Measurements from ENCODE around the gene CLASP1. TPM values are rescaled to one million over a fixed set of nuclear protein-coding genes. Genes with fewer than 3 reads are reported as not detected.

The CLASP1 gene
- total RNA-seq, 2 donors from 2014 or later, result 87.0 to 88.3 TPM

DNA sequence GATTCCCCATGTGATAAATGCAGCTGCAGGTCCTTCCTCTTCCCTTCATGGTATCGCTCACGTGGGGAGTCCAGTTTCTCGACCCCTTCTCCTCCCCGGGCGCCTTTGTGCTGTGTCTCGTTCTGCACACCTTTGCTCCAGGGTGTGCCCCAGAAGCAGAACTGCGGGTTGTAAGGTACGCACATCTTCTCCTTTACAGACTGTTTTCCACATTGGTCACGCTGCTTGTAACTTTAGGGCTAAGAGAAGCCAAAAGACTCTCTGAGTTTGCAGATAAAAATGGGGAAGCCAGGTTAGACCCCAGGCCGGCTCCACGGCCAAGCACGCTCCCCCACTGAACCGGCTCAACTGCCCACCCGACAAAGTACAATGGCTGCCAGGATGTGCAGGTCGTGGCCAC, 318.3 kb downstream of the CLASP1 start:
- Histone ChIP-seq H3K27me3 (ENCODE audit: control insufficient read depth, insufficient read depth, low read length, poor library complexity, severe bottlenecking) (no peaks in the 10 kb centered on the region), H3K27ac (ENCODE audit: low read depth, low read length) (no peak overlapping the region), H3K9me3 (ENCODE audit: control insufficient read depth, low read length) (no peaks in the 10 kb centered on the region), H3K9ac (ENCODE audit: extremely low read depth, low read length, poor library complexity, severe bottlenecking) (no peak overlapping the region), H3K4me1 (ENCODE audit: control insufficient read depth, insufficient read depth, low read length) (no peaks in the 10 kb centered on the region), H3K4me3 (ENCODE audit: low read length) (no peak overlapping the region), H3K36me3 (ENCODE audit: control insufficient read depth, insufficient read depth, low read length) (no peaks in the 10 kb centered on the region)
- peaks cover 2% of the 10 kb centered on the region for H3K27me3 Mint-ChIP-seq (ENCODE audit: insufficient read depth)
- H3K9me3 Mint-ChIP-seq, result no peaks in the 10 kb centered on the region
- DNase-seq, result peak; percentile 22
- H3K36me3 Mint-ChIP-seq (ENCODE audit: low read depth), result no peaks in the 10 kb centered on the region
- WGBS, 2 experiments (ENCODE audit: insufficient coverage in 1 of 2, insufficient read length in 1 of 2), result 92 to 100% methylated on average over 5 to 15 of the region's 15 CpGs
- H3K27ac Mint-ChIP-seq, result no peak overlapping the region
- peaks cover 11% of the 10 kb centered on the region for H3K4me1 Mint-ChIP-seq
- H3K4me3 Mint-ChIP-seq, result no peak overlapping the region
- TF ChIP-seq, protein P1, sequence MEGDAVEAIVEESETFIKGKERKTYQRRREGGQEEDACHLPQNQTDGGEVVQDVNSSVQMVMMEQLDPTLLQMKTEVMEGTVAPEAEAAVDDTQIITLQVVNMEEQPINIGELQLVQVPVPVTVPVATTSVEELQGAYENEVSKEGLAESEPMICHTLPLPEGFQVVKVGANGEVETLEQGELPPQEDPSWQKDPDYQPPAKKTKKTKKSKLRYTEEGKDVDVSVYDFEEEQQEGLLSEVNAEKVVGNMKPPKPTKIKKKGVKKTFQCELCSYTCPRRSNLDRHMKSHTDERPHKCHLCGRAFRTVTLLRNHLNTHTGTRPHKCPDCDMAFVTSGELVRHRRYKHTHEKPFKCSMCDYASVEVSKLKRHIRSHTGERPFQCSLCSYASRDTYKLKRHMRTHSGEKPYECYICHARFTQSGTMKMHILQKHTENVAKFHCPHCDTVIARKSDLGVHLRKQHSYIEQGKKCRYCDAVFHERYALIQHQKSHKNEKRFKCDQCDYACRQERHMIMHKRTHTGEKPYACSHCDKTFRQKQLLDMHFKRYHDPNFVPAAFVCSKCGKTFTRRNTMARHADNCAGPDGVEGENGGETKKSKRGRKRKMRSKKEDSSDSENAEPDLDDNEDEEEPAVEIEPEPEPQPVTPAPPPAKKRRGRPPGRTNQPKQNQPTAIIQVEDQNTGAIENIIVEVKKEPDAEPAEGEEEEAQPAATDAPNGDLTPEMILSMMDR (conservative IDR thresholded peaks at IDR 0.05), result no peak

DNA sequence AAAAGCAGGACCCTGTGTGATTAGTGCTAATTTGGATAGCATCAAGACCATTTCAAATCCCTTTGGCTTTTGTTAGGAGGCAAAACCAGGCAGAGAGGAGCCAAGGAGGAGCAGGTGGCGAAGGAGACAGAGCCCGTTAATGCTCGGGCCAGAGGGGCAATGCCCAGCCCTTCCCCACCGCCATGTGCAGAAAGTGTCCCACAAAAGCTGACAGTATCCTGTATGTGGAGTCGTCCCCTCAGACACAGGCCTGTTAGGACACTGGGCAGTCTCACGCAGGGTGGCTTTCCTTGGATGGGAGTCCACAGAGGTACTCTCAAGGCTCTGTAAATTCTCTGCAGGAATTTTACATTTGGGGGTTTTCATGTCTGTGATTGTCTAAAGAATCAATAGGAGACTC, 319.5 kb downstream of the CLASP1 start:
- TF ChIP-seq, protein P1 (conservative IDR thresholded peaks at IDR 0.05), result no peak
- Histone ChIP-seq H3K36me3 (ENCODE audit: control insufficient read depth, insufficient read depth, low read length) (no peaks in the 10 kb centered on the region), H3K4me3 (ENCODE audit: low read length) (no peak overlapping the region), H3K27me3 (ENCODE audit: control insufficient read depth, insufficient read depth, low read length, poor library complexity, severe bottlenecking) (no peaks in the 10 kb centered on the region), H3K9ac (ENCODE audit: extremely low read depth, low read length, poor library complexity, severe bottlenecking) (no peak overlapping the region), H3K27ac (ENCODE audit: low read depth, low read length) (no peak overlapping the region), H3K9me3 (ENCODE audit: control insufficient read depth, low read length) (no peaks in the 10 kb centered on the region), H3K4me1 (ENCODE audit: control insufficient read depth, insufficient read depth, low read length) (no peaks in the 10 kb centered on the region)
- Mint-ChIP-seq H3K4me1 (peaks cover 4% of the 10 kb centered on the region), H3K27me3 (ENCODE audit: insufficient read depth) (peaks cover 2% of the 10 kb centered on the region), H3K4me3 (no peak overlapping the region), H3K9me3 (no peaks in the 10 kb centered on the region), H3K36me3 (ENCODE audit: low read depth) (no peaks in the 10 kb centered on the region), H3K27ac (no peak overlapping the region)
- 92 to 95% methylated on average over 6 of the region's 6 CpGs for WGBS, 2 experiments (ENCODE audit: insufficient coverage in 1 of 2, insufficient read length in 1 of 2)
- DNase-seq, result peak; percentile 28

DNA sequence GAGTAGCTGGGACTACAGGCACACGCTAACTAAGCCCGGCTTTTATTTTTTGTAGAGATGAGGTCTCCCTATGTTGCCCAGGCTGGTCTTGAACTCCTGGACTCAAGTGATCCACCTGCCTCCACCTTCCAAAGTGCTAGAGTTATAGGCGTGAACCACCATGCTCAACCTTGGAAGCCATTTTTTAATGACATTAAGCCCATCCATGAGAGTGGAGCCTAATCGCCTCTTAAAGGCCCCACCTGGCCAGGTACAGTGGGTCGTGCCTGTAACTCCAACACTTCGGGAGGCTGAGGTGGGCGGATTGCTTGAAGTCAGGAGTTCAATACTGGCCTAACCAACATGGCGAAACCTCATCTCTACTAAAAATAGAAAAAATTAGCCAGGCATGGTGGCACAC, 322.6 kb downstream of the CLASP1 start:
- H3K4me1 ChIP-seq (ENCODE audit: control insufficient read depth, insufficient read depth, low read length), result no peaks in the 10 kb centered on the region
- no peak overlapping the region for H3K4me3 ChIP-seq (ENCODE audit: low read length)
- no peak overlapping the region for H3K9ac ChIP-seq (ENCODE audit: extremely low read depth, low read length, poor library complexity, severe bottlenecking)
- Mint-ChIP-seq H3K4me1 (no peaks in the 10 kb centered on the region), H3K27me3 (ENCODE audit: insufficient read depth) (peaks cover 2% of the 10 kb centered on the region), H3K9me3 (no peaks in the 10 kb centered on the region), H3K36me3 (ENCODE audit: low read depth) (no peaks in the 10 kb centered on the region), H3K27ac (no peak overlapping the region), H3K4me3 (no peak overlapping the region)
- H3K9me3 ChIP-seq (ENCODE audit: control insufficient read depth, low read length), result no peaks in the 10 kb centered on the region
- peak; percentile 10 for DNase-seq
- no peaks in the 10 kb centered on the region for H3K36me3 ChIP-seq (ENCODE audit: control insufficient read depth, insufficient read depth, low read length)
- H3K27me3 ChIP-seq (ENCODE audit: control insufficient read depth, insufficient read depth, low read length, poor library complexity, severe bottlenecking), result no peaks in the 10 kb centered on the region
- WGBS, 2 experiments (ENCODE audit: insufficient coverage in 1 of 2, insufficient read length in 1 of 2), result 83% methylated on average over 7 to 8 of the region's 8 CpGs
- TF ChIP-seq, protein P1 (conservative IDR thresholded peaks at IDR 0.05), result no peak
- no peak overlapping the region for H3K27ac ChIP-seq (ENCODE audit: low read depth, low read length)
